Lung (tissue), 12 donors: Measurements from ENCODE around the gene ODC1. TPM values are rescaled to one million over a fixed set of nuclear protein-coding genes. Genes with fewer than 3 reads are reported as not detected.

Experiments used
- ATAC-seq: fragments of 200-7000 bp; cut with Tn5 transposase; one replicate; pipeline ENCODE4 v1.9.1; 2020; ENCODE audit warnings: moderate number of reproducible peaks; ENCODE audit not compliant: insufficient read depth, low FRiP score
- DNase-seq, 3 donors: peaks; one replicate each; pipeline ENCODE4 v3.0.0-alpha.2; 2013 to 2017
- H3K27ac ChIP-seq, 2 donors: one replicate each; pipeline ENCODE4 v1.5.1; 2013; ENCODE audit warnings: mild to moderate bottlenecking in 2 of 2, moderate library complexity in 2 of 2, control low read depth in 1 of 2, inconsistent platforms in 1 of 2, low read depth in 1 of 2, low read length in 1 of 2
- H3K27me3 ChIP-seq, 3 donors: one replicate each; pipeline ENCODE4 v1.5.1; 2013; ENCODE audit warnings: low read length in 2 of 3; ENCODE audit not compliant: control insufficient read depth in 3 of 3, insufficient read depth in 3 of 3
- H3K36me3 ChIP-seq, 4 donors: one replicate each; pipeline ENCODE4 v1.5.1; 2013; ENCODE audit warnings: low read length in 4 of 4, mild to moderate bottlenecking in 1 of 4, moderate library complexity in 1 of 4; ENCODE audit not compliant: control insufficient read depth in 4 of 4, insufficient read depth in 4 of 4
- H3K4me1 ChIP-seq, 5 donors: one replicate each; pipeline ENCODE4 v1.5.1; 2013; ENCODE audit warnings: low read length in 5 of 5, mild to moderate bottlenecking in 2 of 5, moderate library complexity in 1 of 5; ENCODE audit not compliant: control insufficient read depth in 5 of 5, insufficient read depth in 5 of 5
- H3K4me3 ChIP-seq: one replicate; pipeline ENCODE4 v1.5.1; 2013; ENCODE audit warnings: mild to moderate bottlenecking, control low read depth, moderate library complexity
- H3K9ac ChIP-seq, 2 donors: one replicate each; pipeline ENCODE4 v1.5.1; 2013; ENCODE audit warnings: low read length in 2 of 2, control low read depth in 1 of 2; ENCODE audit not compliant: insufficient read depth in 1 of 2
- H3K9me3 ChIP-seq, 4 donors: one replicate each; pipeline ENCODE4 v1.5.1; 2013; ENCODE audit warnings: low read length in 3 of 4, mild to moderate bottlenecking in 1 of 4, moderate library complexity in 1 of 4; ENCODE audit not compliant: control insufficient read depth in 4 of 4, insufficient read depth in 3 of 4
- CTCF ChIP-seq: IDR thresholded peaks from 2 replicates; pipeline ENCODE4 v1.5.1; 2012; ENCODE audit warnings: mild to moderate bottlenecking; ENCODE audit errors: control extremely low read depth, extremely low read depth
- WGBS, 2 donors: extraction: QIAGEN DNeasy Blood & Tissue Kit; methylation state at CpG; one replicate each; pipeline ENCODE4 v1.1.7; 2013; 5-methylcytosine and 5-hydroxymethylcytosine counted together
- polyA plus RNA-seq, 2 donors: library from polyadenylated mRNA; stranded (reverse); fragments of 200-250 nt; gene quantifications; one replicate each; pipeline ENCODE4 v1.2.1, GENCODE V29; 2013
- total RNA-seq, 2 donors: library from RNA; depleted of rRNA in 1 of 2; stranded (reverse); fragments of >200 nt in 1 of 2; gene quantifications; one replicate each; pipeline ENCODE4 v1.2.1, GENCODE V29; 2014 to 2021
- donor health status: control.
- donor health status: control.
- donor health status: Bipolar disorder and iron deficiency.
- donor health status: healthy.
- donor health status: DM: yes; HTN: yes; CAD: no.

Gene ODC1
- total and polyA plus RNA-seq, 4 donors: 32.5 to 115 (median 75.4) TPM

- Histone ChIP-seq H3K27ac (peak overlapping the region in 1 of 2 donors; percentile 48), H3K27me3 (no peaks in the 10 kb centered on the region), H3K4me3 (no peak overlapping the region), H3K9me3 (no peaks in the 10 kb centered on the region), H3K4me1 (peaks cover 0 to 55% (median 3%) of the 10 kb centered on the region in 5 donors), H3K36me3 (peaks cover 0 to 2% (median 1%) of the 10 kb centered on the region in 4 donors), H3K9ac (no peak overlapping the region)
- WGBS, 2 donors: 88 to 91% methylated on average over 13 of the region's 13 CpGs
- TF ChIP-seq CTCF: no peak
- ATAC-seq: no peak
- DNase-seq: no peak
Measured at GRCh38 chr2:10396464-10396863, 51.7 kb downstream of the ODC1 start.

- Histone ChIP-seq H3K27ac (peak overlapping the region in 1 of 2 donors; percentile 48), H3K4me1 (peaks cover 0 to 57% (median 3%) of the 10 kb centered on the region in 5 donors), H3K9ac (no peak overlapping the region), H3K4me3 (no peak overlapping the region), H3K27me3 (no peaks in the 10 kb centered on the region), H3K36me3 (peaks cover 0 to 2% (median 1%) of the 10 kb centered on the region in 4 donors), H3K9me3 (no peaks in the 10 kb centered on the region)
- ATAC-seq (peak; percentile 38), DNase-seq (no peak)
- no peak for TF ChIP-seq CTCF
- WGBS, 2 donors: 73 to 91% methylated on average over 14 of the region's 14 CpGs
Measured at GRCh38 chr2:10395893-10396292, 52.2 kb downstream of the ODC1 start.

- ATAC-seq: no peak
- H3K9me3 ChIP-seq: no peaks in the 10 kb centered on the region
Measured at GRCh38 chr2:10393640-10393982, 54.5 kb downstream of the ODC1 start.

More at GRCh38 chr2:10393640-10393982, 54.5 kb downstream of the ODC1 start:
- H3K27ac ChIP-seq: peak overlapping the region in 1 of 2 donors; percentile 72
- H3K27me3 ChIP-seq: no peaks in the 10 kb centered on the region
- H3K4me3 ChIP-seq: no peak overlapping the region
- peaks cover 0 to 60% (median 4%) of the 10 kb centered on the region in 5 donors for H3K4me1 ChIP-seq
- no peak for TF ChIP-seq CTCF
- DNase-seq: no peak
- no peaks in the 10 kb centered on the region for H3K36me3 ChIP-seq
- no peak overlapping the region for H3K9ac ChIP-seq
- WGBS, 2 donors: 82 to 91% methylated on average over 4 of the region's 4 CpGs
